OCI-LY7 (cell line): Measurements from ENCODE around the gene MDC1. TPM values are rescaled to one million over a fixed set of nuclear protein-coding genes. Genes with fewer than 3 reads are reported as not detected.
"Not testable (repeated sequence)": the region's sequence is repeated elsewhere in the genome, so short reads cannot be mapped to it uniquely, and the experiment has no call there.

ENCODE experiments used
- BruUV-seq: library from RNA; stranded (reverse); fragments of 400-500 nt; replicated peaks from 2 replicates; lab custom pipeline; 2021; lab: Mats Ljungman, UMichigan
- CTCF ChIA-PET: fragments of 300-600 bp; sonication (Branson Sonifier 250); formaldehyde crosslinking; loops from one replicate; lab custom pipeline; 2022; ENCODE audit warnings: antibody characterized with exemption; ENCODE audit not compliant: unreplicated experiment; lab: Charles Lee
- POLR2A ChIA-PET: fragments of 300-600 bp; sonication (Branson Sonifier 250); formaldehyde crosslinking; loops from one replicate; lab custom pipeline; 2022; ENCODE audit warnings: antibody characterized with exemption; lab: Charles Lee
- DNase-seq: peaks from one replicate; pipeline ENCODE4 v3.0.0-alpha.2; 2015; ENCODE audit warnings: low spot score
- H2AFZ ChIP-seq: fragments of 200-600 bp; sonication (generic), shearing (Covaris generic); 2 replicates; pipeline ENCODE4 v1.6.1; 2014; ENCODE audit warnings: mild to moderate bottlenecking, antibody characterized with exemption, low read length, moderate library complexity
- H3K27ac ChIP-seq: fragments of 200-600 bp; sonication (generic); 2 replicates; pipeline ENCODE4 v1.5.1; 2014; ENCODE audit warnings: mixed run types, low read depth, mild to moderate bottlenecking, moderate library complexity, low read length, inconsistent platforms; ENCODE audit not compliant: poor library complexity, severe bottlenecking
- H3K36me3 ChIP-seq: fragments of 200-600 bp; sonication (generic); 2 replicates; pipeline ENCODE4 v1.6.1; 2014; ENCODE audit warnings: mild to moderate bottlenecking, antibody characterized with exemption, low read length, moderate library complexity, mixed read lengths; ENCODE audit not compliant: insufficient read depth
- H3K4me1 ChIP-seq: fragments of 200-600 bp; sonication (generic); 2 replicates; pipeline ENCODE4 v1.5.1; 2014; ENCODE audit warnings: mild to moderate bottlenecking, low read length; ENCODE audit not compliant: insufficient read depth, poor library complexity, severe bottlenecking
- H3K4me2 ChIP-seq: fragments of 200-600 bp; sonication (generic); 2 replicates; pipeline ENCODE4 v1.6.1; 2014; ENCODE audit warnings: mild to moderate bottlenecking, low read length
- H3K4me3 ChIP-seq: fragments of 200-600 bp; sonication (generic); 2 replicates; pipeline ENCODE4 v1.5.1; 2014; ENCODE audit warnings: mild to moderate bottlenecking, low read depth, low read length; ENCODE audit not compliant: poor library complexity, severe bottlenecking
- H3K79me2 ChIP-seq: fragments of 200-600 bp; sonication (generic); 2 replicates; pipeline ENCODE4 v1.6.1; 2016; ENCODE audit warnings: low read depth, mild to moderate bottlenecking, low read length, moderate library complexity, mixed read lengths; ENCODE audit not compliant: insufficient read depth
- H3K9me2 ChIP-seq: fragments of 200-600 bp; sonication (generic); 2 replicates; pipeline ENCODE4 v1.6.1; 2016; ENCODE audit warnings: mild to moderate bottlenecking, low read length, mixed read lengths; ENCODE audit not compliant: insufficient read depth
- H3K9me3 ChIP-seq: fragments of 200-600 bp; sonication (generic); 2 replicates; pipeline ENCODE4 v1.6.1; 2014; ENCODE audit warnings: mild to moderate bottlenecking, mixed run types, low read length, mixed read lengths
- H4K20me1 ChIP-seq: fragments of 200-600 bp; sonication (generic); 2 replicates; pipeline ENCODE4 v1.6.1; 2014; ENCODE audit warnings: mild to moderate bottlenecking, antibody characterized with exemption, low read length, moderate library complexity, mixed read lengths; ENCODE audit not compliant: insufficient read depth
- CTCF ChIP-seq: fragments of 200-600 bp; sonication (generic); conservative IDR thresholded peaks from 2 replicates; pipeline ENCODE4 v1.5.1; 2014; ENCODE audit warnings: mild to moderate bottlenecking, antibody characterized with exemption, low read length, moderate library complexity, mixed read lengths
- EZH2phosphoT487 ChIP-seq: fragments of 200-600 bp; sonication (generic); IDR thresholded peaks from 2 replicates; pipeline ENCODE4 v1.6.1; 2018; ENCODE audit warnings: low read depth, borderline replicate concordance, mild to moderate bottlenecking, mixed run types, antibody characterized with exemption, low read length, moderate library complexity, mixed read lengths
- intact Hi-C: fragments of 100-400 bp; cut with micrococcal nuclease; formaldehyde crosslinking; loops from one replicate; pipeline ENCODE4 v1.10.0; 2022; ENCODE audit not compliant: unreplicated experiment
- total RNA-seq, 2 experiments: library from RNA; depleted of rRNA in 1 of 2; stranded (reverse); fragments of >200 nt in 1 of 2; shearing (Covaris generic) in 1 of 2; gene quantifications; 2 replicates each; pipeline ENCODE4 v1.2.3, GENCODE V29; 2014 to 2022

MDC1 gene
- total RNA-seq, 2 experiments from 2014 or later = 41.6 to 107 TPM

GRCh38 chr6:30672445-30673253, 44.4 kb downstream of the MDC1 start, which contains the start of gene DHX16:
Gene DHX16 (minus strand): TSS chr6:30673006. CDS start chr6:30672841, 165 bp downstream.
- H2AFZ ChIP-seq = peak within 1 kb of the TSS; percentile 58; the same call in 1 of the 2 replicates
- DNase-seq = peak; percentile 97
- peak within 1 kb of the TSS; percentile 89 for H3K4me3 ChIP-seq
- CTCF ChIA-PET = interaction anchor here (0.6 to 1.4 kb wide), 3 partner anchors 15 to 58 kb away, joined by 3 to 9 read pairs (median 3); no protein-coding TSS in a partner anchor
- H3K36me3 ChIP-seq = peaks cover 40% of the 10 kb centered on the region
- peaks cover 17% of the 10 kb centered on the region; the same call in 1 of the 2 replicates for H3K79me2 ChIP-seq
- BruUV-seq = no TSS peak
- peaks cover 12% of the 10 kb centered on the region for H3K4me1 ChIP-seq
- H3K4me2 ChIP-seq = peak within 1 kb of the TSS; percentile 73
- H3K9me2 ChIP-seq = no peaks in the 10 kb centered on the region
- H3K27ac ChIP-seq = no peak within 1 kb of the TSS
- H4K20me1 ChIP-seq = no peaks in the 10 kb centered on the region
- intact Hi-C loops = loop anchor here (1.0 to 10.0 kb wide), 4 partner anchors 46 to 212 kb away; partner anchors contain the start of genes ATAT1 and DDR1
- TF ChIP-seq CTCF (peak; percentile 97), EZH2phosphoT487 (no peak)
- POLR2A ChIA-PET = interaction anchor here (0.6 to 1.2 kb wide), 11 partner anchors 9 to 619 kb away, joined by 3 to 6 read pairs (median 5); partner anchors contain the start of gene MRPS18B
- no peaks in the 10 kb centered on the region for H3K9me3 ChIP-seq

- CTCF ChIA-PET = no interaction called here
- BruUV-seq = no TSS peak
- Histone ChIP-seq H3K4me1 (peaks cover 12% of the 10 kb centered on the region), H3K4me3 (no peak overlapping the region), H2AFZ (no peak overlapping the region), H3K9me2 (no peaks in the 10 kb centered on the region), H3K36me3 (peaks cover 28% of the 10 kb centered on the region), H3K79me2 (peaks cover 12% of the 10 kb centered on the region; the same call in 1 of the 2 replicates), H3K4me2 (no peak overlapping the region; the same call in 1 of the 2 replicates), H3K9me3 (no peaks in the 10 kb centered on the region), H4K20me1 (no peaks in the 10 kb centered on the region), H3K27ac (no peak overlapping the region)
- TF ChIP-seq CTCF = peak; percentile 34
- TF ChIP-seq EZH2phosphoT487 = no peak
- intact Hi-C loops = loop anchor here (5.0 to 10.0 kb wide), 2 partner anchors 129 to 214 kb away; partner anchors contain the start of gene DDR1
- DNase-seq = no peak
- POLR2A ChIA-PET = no interaction called here
Measured at GRCh38 chr6:30670760-30671527, 46.1 kb downstream of the MDC1 start.

GRCh38 chr6:30666300-30666699, 50.8 kb downstream of the MDC1 start:
- intact Hi-C loops, H3K4me3 ChIP-seq, H3K27ac ChIP-seq, BruUV-seq, H3K4me1 ChIP-seq, H3K4me2 ChIP-seq, H2AFZ ChIP-seq, H3K9me2 ChIP-seq, POLR2A ChIA-PET, CTCF ChIA-PET, DNase-seq, H3K79me2 ChIP-seq, H4K20me1 ChIP-seq, H3K9me3 ChIP-seq: not testable (repeated sequence)
- peaks cover 68% of the 10 kb centered on the region for H3K36me3 ChIP-seq
